GM19438 (cell line): ENCODE data around the gene CXCL6.

Source experiments
- ATAC-seq: cut with Tn5 transposase; IDR thresholded peaks from one replicate; pipeline ENCODE4 v1.9.1; 2021; ENCODE audit warnings: low read depth; ENCODE audit not compliant: unreplicated experiment

The CXCL6 gene

DNA sequence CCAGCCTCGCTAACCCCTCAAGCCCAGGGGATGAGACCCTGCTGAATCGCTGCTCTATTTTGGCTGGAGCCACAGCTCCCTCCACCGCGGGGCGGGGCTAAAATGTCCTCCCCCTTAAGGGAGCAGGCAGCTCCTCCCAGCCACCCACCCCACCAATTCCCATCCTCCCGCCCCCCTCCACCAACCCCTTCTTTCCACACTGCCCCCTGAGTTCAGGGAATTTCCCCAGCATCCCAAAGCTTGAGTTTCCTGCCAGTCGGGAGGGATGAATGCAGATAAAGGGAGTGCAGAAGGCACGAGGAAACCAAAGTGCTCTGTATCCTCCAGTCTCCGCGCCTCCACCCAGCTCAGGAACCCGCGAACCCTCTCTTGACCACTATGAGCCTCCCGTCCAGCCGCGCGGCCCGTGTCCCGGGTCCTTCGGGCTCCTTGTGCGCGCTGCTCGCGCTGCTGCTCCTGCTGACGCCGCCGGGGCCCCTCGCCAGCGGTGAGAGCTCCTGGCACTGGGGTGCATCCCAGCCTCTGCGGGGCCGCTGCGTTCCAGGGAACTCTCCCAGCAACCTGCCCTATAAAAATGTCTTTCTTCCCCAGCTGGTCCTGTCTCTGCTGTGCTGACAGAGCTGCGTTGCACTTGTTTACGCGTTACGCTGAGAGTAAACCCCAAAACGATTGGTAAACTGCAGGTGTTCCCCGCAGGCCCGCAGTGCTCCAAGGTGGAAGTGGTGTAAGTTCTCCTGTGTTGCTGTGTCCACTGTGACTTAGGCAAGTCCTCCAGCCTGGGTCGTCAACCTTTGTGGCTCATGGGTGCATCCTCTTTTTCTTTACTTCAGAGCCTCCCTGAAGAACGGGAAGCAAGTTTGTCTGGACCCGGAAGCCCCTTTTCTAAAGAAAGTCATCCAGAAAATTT, at the start of gene CXCL6:
TSS of gene CXCL6 (plus strand) at position 306 of the 907 bp plus-strand sequence. CDS start at position 379, 73 bp downstream.
- no peak for ATAC-seq

DNA sequence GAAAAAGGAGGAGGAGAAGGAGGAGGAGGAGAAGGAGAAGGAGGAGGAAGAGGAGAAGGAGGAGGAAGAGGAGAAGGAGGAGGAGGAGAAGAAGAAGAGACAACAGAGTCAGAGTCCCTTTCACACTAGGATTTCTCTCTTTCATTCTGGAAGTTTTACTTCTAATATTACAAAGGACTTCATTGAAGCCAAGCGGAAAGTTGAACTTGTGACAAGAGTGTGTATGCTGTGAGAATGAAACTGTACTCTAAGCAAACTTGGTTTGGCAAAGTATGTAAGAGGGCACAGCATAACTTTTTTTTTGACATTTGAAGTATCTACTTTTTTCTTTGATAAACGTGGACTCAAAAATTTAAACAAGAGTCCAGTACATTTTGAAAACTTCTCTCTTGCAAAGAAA, 48.1 kb upstream of the CXCL6 start:
- ATAC-seq, result no peak

DNA sequence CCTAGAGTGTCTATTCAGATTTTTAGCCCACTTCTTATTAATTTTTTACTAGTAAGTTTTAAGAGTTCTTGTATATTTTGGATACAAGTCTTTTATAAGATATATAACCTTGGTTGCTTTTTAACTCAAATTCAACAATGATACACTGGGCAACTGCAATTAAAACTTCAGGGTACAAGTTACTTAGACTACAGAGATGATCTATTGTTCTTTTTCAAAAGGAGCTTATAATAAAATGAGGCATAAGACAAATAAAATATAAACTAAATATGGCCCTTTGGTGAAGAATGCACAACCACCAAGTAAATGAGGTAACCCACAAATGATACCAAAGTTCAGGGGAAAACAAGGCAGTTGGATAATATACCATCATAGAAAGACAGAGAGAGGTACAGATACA, 37.6 kb upstream of the CXCL6 start:
- no peak for ATAC-seq

DNA sequence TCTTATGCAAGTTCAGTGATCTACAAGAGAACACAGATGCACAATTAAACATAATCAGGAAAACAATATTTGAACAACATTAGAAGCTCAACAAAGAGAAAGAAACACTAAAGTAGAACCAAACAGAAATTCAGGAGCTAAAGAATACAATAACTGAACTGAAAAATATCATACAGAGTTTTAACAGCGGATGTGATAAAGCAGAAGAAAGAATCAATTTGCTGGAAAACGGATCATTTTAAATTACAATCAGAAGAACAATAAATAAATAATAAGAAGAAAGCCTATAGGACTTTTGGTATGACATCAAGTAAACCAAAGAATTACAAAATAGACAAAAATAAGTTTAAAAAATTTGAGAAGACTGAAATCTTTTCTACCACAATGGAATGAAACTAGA, 36.3 kb upstream of the CXCL6 start:
- no peak for ATAC-seq

DNA sequence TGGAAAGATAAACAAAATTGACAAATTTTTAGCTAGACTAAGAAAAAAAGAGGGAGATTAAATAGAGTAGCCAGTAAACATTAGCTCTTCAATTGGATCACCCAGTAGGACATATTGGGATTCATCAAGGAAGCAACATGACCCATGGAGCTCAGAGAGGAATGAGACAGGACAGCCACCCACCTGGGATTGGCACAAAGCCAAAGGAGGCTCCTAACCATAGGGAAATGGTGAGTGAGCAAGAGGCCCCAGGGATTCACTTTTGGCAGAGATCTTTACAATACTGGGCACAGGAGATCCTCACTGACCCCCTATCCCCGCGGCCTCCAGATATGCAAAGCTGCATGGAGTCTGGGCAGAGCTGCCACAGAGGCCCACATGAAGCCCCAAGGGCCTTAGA, 34.8 kb upstream of the CXCL6 start:
- ATAC-seq, result no peak

DNA sequence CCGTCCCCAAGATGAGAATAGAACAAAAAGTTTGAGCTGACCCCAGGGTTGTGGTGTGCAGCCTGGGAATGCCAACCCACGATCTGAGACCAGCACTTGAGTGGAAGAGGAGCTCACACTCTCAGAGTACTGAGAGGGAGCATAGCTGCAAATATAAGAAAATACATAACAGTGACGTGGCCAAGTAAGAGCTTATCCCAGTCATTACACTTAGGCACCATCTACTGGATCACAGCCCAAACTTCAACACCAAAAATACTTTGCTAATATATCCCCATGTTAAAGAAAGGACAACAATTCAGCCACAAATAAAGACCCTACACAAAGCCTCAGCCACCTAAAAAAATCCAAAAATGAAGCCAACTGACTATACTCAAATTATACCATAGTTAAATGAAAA, 33.3 kb upstream of the CXCL6 start:
- ATAC-seq, result no peak

DNA sequence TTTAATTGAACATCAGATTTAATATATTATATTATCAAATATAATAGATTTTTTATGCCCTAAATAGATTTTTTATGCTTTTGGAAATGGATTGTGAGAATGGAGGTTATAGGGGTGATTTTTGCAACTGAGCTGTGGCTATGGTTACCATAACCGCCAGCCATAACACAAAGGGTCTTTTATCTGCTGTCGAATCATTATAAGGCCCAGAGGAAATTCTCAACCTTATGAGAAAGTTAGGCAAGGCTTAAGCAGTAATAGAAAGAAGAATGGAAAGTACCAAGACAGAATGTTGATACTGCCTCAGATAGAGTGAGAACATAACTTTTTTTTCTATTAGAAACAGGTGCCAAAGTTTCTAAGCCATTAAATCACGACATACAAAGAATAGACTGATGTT, 26.3 kb upstream of the CXCL6 start:
- ATAC-seq, result no peak

DNA sequence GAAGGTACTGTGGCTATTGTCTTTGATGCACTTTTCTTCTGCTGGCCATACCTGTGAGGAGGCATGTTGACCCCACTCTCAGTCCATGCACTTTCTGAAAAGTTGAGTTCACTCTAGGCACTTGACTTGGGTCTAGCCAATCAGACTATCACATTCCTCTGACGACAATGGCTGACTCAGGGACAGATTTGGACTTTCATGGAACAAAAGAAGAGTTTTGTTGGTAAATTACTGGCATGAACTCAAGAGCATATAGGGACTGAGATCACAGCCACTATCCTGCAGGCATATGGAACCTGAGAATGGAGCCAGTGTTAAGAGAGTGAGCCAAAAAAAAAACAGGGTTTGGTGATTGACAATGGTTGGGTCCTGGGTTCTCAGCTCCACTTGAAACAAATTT, 24.6 kb upstream of the CXCL6 start:
- no peak for ATAC-seq

DNA sequence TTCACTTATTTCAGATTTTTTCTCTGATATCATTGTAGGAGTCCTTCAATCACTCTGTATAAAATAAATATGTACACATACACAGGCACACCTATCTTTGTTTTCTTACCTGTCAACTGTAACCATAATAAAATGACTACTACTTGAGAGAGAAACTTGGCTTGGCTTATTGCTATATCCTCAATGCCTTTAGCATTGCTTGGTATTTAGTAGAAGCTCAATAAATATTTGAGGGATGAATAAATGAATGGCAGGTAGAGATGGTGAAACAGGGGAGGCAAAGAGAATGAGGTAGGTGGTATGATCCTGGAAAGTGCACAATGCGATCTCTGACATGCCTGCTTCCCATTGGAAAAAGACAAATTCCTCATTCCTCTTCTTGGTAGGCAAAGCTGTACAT, 21.8 kb upstream of the CXCL6 start:
- no peak for ATAC-seq

DNA sequence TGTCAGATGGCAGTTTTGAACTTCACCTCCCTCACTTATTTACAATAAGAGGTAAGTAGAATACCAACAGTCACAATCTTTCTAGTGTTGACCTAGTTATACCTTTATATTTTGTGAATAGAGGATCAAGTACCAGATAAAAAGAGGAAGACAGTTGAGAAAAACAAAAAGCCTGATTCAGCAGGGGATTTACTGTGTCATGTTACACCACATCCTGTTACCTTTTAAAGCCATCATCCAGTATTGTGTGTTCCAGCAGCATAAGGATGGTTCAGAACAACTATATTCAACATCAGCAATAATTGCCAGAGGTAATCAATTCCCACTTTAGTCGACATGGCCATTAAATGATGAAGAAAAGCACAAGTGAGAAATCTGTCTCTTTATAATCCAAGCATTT, 21.3 kb upstream of the CXCL6 start:
- ATAC-seq, result no peak

DNA sequence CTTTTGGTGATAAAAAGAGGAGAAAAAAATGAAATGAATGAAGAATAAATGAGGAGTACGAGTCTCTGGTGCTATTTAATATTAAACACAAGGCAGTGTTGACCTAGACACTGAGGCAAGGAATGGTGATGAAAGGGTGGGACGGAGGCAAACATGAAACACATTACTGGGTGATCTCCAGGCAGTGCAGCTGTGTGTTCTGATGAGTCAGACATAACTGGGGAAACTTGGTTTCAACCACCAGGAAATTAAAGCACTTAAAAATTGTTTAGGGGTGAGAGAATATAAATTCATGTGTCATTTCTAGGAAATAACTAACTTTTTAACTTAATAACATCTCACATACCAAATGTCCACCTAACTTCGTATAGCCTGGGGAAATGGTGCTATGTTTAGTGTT, 19.7 kb upstream of the CXCL6 start:
- ATAC-seq, result no peak

DNA sequence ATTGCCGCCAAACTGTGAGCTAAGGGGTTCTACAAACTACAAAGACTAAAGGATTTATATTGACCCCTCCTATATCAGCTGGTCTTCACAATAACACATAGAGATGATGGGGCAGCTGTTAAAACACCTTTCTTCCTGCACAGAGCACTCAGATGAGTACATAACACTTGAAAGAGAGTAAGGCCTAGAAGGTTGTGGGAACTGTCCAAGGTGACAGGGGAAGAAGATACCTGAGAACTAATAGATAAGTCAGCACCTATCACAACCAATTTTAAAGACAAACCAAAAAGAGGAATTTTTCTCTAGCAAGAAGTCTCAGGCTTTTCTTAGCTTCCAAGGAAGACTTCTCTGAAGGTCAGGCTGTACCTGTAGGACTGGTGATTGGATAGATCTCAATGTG, 19.1 kb upstream of the CXCL6 start:
- no peak for ATAC-seq

DNA sequence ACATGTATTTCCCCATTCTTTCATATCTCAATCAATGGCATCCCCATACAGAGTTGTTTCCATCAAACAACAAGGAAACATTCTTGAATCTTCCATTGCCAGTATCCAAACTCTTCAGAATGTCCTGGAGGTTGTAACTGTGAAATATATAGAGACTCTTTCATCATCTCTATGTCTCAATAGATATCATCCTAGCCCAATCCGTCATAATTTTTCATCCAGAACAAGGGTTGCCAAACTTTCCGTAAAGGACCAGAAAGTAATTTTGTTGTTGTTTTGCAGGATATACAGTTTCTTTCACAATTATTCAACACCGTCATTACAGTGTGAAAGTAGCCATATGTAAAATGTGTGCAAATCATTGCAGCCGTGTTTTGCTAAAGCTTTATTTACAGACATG, 15.2 kb upstream of the CXCL6 start:
- ATAC-seq, result no peak

DNA sequence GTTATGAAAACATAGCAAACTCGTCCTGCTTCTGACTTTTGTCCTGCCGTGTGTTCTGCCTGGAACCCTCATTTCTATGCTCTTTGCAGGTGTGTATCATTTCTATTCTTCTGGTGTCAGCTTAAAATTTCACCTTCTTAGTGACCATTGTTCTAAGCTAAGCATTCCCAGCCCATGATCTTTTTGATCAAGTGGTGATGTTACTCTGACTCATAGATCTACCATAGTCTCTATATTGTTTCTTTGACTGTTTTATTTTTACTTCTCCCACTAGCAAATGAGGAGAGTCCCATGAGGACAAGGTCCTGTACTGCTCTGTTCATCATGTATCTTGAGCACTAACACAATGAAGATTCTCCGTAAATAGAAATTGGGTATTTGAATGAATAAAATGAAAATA, 14.1 kb upstream of the CXCL6 start:
- ATAC-seq, result no peak

DNA sequence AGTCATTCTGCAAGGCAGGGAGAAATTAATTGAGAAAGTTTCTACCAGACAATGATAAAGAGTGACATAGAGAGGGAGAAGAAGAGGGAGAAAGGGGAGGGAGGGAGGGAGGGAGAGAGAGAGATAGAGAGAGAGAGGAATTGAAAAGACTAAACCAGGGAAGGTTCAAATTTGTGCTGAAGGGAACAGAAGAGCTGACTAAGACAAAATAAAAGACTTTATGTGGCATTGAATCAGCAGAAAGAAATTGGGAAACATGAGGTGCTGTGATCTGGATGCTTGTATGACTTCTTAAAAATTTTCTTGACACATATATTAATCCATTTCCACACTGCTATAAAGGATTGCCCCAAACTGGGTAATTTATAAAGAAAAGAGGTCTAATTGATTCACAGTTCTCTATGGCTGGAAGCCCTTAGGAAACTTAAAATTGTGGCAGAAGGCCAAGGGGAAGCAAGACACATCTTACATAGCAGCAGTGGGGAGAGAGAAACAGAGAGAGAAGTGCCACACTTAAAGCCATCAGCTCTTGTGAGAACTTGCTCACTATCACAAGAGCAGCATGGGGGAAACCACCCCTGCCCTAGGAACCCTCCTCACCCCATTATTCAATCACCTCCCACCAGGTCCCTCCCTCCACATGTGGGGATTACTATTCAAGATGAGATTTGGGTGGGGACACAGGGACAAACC, 13.5 kb upstream of the CXCL6 start:
- no peak for ATAC-seq

DNA sequence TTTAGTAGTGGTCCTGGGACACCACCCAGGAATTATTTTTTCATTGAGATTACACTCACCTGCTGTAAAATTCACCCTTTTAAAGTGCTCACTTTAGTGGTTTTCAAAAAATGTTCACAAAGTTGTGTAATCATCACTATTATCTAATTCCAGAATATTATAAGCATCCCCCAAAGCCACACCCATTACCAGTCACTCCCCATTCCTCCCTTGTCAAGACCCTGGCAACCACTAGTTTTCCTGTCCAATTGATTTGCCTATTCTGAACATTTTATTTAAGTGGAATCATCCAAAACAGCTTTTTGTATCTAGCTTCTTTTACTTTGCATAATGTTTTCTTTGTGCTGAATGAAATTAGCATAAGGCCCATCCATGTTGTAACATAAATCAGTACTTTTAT, 12.7 kb upstream of the CXCL6 start:
- ATAC-seq, result no peak

DNA sequence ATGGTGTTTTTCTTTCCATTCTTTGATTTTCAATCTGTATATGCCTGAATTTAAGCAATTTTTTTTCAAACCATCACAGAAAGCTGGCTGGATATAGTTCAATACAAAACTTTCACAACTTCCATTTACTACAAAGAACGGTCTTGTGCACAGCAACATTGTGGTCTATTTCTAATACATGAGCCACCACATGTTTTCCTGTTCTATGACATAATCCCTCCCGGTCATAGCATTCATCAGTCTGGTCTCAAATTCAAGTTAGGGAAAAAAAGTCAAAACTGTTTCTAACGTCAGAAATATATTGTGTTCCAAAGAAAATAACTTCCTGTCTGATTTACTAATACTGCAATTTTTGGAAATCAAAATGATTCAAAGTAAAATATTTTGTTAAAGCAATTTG, 7.5 kb upstream of the CXCL6 start:
- ATAC-seq, result no peak

DNA sequence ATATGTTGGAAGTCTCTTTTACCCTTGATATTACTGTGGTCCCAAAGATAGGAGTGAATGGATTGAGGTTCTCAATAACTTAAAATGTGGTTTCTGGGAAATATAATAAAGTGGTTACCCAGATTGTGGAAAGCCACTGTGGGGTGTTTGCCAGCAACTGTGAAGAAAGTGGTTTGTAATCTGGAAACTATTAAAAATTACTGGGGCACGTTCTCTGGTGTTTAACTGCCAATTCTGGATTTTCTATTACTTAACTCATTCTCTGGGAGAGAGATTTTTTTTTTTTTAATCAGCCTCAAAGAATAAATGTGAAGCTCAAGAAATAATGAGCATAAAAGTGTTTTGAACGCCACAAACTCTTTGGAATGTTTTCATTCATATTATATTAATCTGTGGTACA, 4.9 kb upstream of the CXCL6 start:
- ATAC-seq, result no peak

DNA sequence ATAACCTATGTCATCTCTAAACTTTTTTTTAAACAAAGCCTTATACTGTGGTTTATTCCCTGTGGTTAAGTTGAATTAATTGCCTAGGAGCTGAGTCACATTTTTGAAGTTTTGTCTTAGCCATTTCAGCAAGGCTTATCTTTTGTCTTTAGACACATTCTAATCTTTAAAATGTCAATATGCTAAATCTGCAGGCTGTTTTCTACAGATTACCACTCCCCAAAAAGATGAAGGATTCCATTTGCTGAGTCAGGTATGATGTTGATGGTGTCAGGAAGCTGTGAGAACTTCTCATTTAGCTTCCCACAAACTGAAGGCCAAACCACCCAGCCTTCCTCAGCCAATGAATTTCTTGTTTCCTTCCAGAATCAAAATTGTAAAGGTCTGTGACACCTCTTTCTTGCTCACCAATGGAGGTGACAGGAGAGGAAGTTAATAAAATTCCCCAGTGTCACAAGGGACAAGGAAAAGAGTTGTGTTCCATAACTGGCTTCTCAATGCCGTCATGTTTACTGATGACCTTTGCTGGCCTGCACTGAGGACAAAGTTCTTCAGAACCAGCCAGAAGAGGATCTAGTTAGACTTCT, 3.7 kb upstream of the CXCL6 start:
- no peak for ATAC-seq

DNA sequence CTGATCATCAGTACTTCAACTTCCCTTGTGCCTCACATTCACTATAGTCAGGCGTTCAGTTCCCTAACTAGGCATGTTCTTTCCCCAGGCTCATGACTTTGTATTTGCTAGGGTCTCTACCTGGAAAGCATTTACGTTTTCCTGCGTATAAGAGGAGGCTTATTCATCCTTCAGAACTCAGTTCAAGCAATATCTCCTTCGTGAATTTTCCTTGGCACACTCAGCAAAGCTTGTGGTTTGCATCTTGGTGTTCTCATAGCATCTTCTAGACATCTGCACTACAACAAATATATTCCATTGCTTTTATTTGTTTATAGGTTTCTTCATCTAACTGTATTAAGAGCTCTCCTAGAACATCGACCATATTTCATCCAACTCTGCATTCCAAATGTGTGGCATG, 2.6 kb downstream of the CXCL6 start:
- no peak for ATAC-seq

DNA sequence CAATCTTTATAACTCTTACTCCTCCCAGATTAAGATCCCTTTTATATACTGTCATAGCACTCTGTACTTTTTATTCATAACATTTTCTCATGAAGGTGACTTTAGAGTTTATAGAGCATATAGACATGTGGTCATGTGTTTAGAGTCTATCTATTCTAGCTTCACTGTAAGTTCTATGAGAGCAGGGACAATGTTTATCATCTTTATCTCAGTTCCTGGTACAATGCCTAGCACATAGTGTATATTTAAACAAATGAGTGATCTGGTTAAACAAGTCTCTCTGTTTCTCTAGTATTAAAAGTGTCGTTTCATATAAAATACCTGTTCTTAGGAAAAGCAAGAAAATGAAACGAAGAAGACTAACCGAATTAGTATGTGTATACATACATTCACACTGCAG, 3.2 kb downstream of the CXCL6 start:
- ATAC-seq, result no peak
